OCI-LY3 (cell line): ENCODE results near the gene CCDC24.
A peak's percentile ranks its signal among the peaks of the same experiment; 100 is the strongest.

ENCODE experiments used
- H2AFZ ChIP-seq: fragments of 200-600, 300-600 bp; shearing (Covaris generic); 2 replicates; pipeline ENCODE4 v1.6.0; 2014; ENCODE audit warnings: antibody characterized with exemption, low read depth, low read length
- H3K27ac ChIP-seq: fragments of 200-600, 300-600 bp; sonication (generic); 2 replicates; pipeline ENCODE4 v1.5.1; 2014; ENCODE audit warnings: mild to moderate bottlenecking, low read length, moderate library complexity, mixed read lengths
- H3K27me3 ChIP-seq: fragments of 200-600, 300-600 bp; sonication (generic); 2 replicates; pipeline ENCODE4 v1.6.1; 2014; ENCODE audit warnings: low read depth, low read length, mixed read lengths
- H3K36me3 ChIP-seq: fragments of 200-600, 300-600 bp; sonication (generic); replicated peaks from 2 replicates; pipeline ENCODE3; 2014; ENCODE audit warnings: low read depth, low read length, mixed read lengths
- H3K4me1 ChIP-seq: fragments of 300-600, 200-600 bp; sonication (generic); 2 replicates; pipeline ENCODE4 v1.6.1; 2014; ENCODE audit warnings: low read length, mixed read lengths
- H3K4me2 ChIP-seq: fragments of 200-600, 300-600 bp; sonication (generic); 2 replicates; pipeline ENCODE4 v1.6.1; 2014; ENCODE audit warnings: low read length, mixed read lengths
- H3K4me3 ChIP-seq: fragments of 300-600, 200-600 bp; sonication (generic); 2 replicates; pipeline ENCODE4 v1.5.1; 2014; ENCODE audit warnings: antibody characterized with exemption, mild to moderate bottlenecking, low read length, moderate library complexity
- H3K79me2 ChIP-seq: fragments of 300-600, 200-600 bp; shearing (Covaris generic); 2 replicates; pipeline ENCODE4 v1.6.1; 2014; ENCODE audit warnings: mild to moderate bottlenecking, low read length, mixed read lengths
- H3K9ac ChIP-seq: fragments of 300-600, 200-600 bp; shearing (Covaris generic); 2 replicates; pipeline ENCODE4 v1.6.0; 2014; ENCODE audit warnings: mild to moderate bottlenecking, low read length, moderate library complexity
- H3K9me3 ChIP-seq: fragments of 200-600, 300-600 bp; shearing (Covaris generic); 2 replicates; pipeline ENCODE4 v1.6.1; 2014; ENCODE audit warnings: low read length, mixed read lengths; ENCODE audit not compliant: insufficient read depth
- H4K20me1 ChIP-seq: fragments of 200-600, 300-600 bp; sonication (generic); 2 replicates; pipeline ENCODE4 v1.6.1; 2016; ENCODE audit warnings: low read length, mixed read lengths; ENCODE audit not compliant: insufficient read depth
- CTCF ChIP-seq: fragments of 200-600, 300-600 bp; sonication (generic); IDR thresholded peaks from 2 replicates; pipeline ENCODE4 v1.5.1; 2014; ENCODE audit warnings: antibody characterized with exemption, low read length, low read depth
- EZH2phosphoT487 ChIP-seq: fragments of 200-600 bp; shearing (Covaris generic); IDR thresholded peaks from 2 replicates; pipeline ENCODE4 v1.6.1; 2018; ENCODE audit warnings: antibody characterized with exemption, mixed run types, low read depth

Gene CCDC24

DNA sequence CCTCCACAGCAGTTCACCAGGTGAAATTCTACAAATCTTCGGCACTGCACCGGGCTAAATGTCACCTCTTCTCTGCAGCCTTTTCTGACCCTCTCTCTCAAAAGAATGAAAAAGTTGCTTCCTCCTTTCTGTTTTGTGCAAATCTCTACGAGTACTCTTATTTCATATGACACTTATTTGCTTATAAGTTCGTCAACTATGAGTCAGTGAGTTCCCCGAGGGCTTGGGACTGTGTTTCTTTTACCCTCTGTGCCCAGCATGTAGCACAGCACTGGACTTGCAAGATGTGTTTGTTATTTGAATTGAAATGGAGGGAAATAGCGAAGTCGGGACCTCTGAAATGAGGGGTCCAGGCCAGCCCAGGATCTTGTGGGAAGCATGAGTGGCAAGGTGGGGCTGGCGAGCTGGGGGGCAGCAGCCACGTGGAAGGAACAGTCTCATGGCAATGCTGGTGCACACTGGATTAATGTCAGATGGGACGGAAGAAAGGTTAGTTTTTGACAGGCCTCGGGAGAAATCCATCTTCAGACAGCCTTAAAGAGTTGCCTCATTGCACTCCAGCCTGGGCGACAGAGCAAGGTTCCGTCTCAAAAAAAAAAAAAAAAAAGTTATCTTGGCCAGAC, 33.6 kb downstream of the CCDC24 start:
- TF ChIP-seq EZH2phosphoT487 = no peak
- no peak for TF ChIP-seq CTCF
- Histone ChIP-seq H3K4me1 (peaks cover 20% of the 10 kb centered on the region), H3K27me3 (no peaks in the 10 kb centered on the region), H3K79me2 (no peaks in the 10 kb centered on the region), H3K36me3 (no peaks in the 10 kb centered on the region), H3K4me2 (peak overlapping the region; percentile 78), H4K20me1 (no peaks in the 10 kb centered on the region), H2AFZ (peak overlapping the region; percentile 74; the same call in 1 of the 2 replicates), H3K4me3 (peak overlapping the region; percentile 51; the same call in 1 of the 2 replicates), H3K9ac (peak overlapping the region; percentile 6; the same call in 1 of the 2 replicates), H3K27ac (peak overlapping the region; percentile 32; the same call in 1 of the 2 replicates), H3K9me3 (no peaks in the 10 kb centered on the region)

GRCh38 chr1:44025816-44026215, 34.4 kb downstream of the CCDC24 start:
- Histone ChIP-seq H3K9ac (no peak overlapping the region), H3K9me3 (no peaks in the 10 kb centered on the region), H2AFZ (no peak overlapping the region), H3K4me1 (peaks cover 20% of the 10 kb centered on the region), H3K79me2 (no peaks in the 10 kb centered on the region), H3K27ac (no peak overlapping the region), H3K4me3 (no peak overlapping the region), H3K36me3 (no peaks in the 10 kb centered on the region), H3K4me2 (no peak overlapping the region), H4K20me1 (no peaks in the 10 kb centered on the region), H3K27me3 (no peaks in the 10 kb centered on the region)
- TF ChIP-seq CTCF (no peak), EZH2phosphoT487 (no peak)

DNA sequence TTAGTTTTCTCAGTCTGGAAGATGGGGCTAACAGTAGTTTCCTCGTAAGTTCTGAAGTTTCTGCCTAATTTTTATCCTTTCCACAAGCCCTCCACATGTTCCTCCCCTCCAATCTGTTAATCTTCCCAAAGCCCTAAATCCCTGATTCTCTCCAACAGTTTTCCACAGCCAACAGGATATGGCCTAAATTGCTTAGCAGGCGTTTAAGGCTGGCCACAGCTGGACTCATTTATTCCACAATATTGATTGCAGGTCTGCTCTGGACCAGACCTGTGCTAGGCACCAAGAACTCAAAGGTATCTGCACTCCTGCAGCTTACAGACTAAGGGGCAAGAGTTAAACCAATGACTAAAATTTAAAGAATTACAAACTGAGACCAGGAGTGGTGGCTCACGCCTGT, 35.9 kb downstream of the CCDC24 start:
- no peak overlapping the region for H3K27ac ChIP-seq
- H3K36me3 ChIP-seq = no peaks in the 10 kb centered on the region
- H3K4me3 ChIP-seq = no peak overlapping the region
- H2AFZ ChIP-seq = no peak overlapping the region
- no peaks in the 10 kb centered on the region for H3K79me2 ChIP-seq
- H3K4me1 ChIP-seq = peaks cover 26% of the 10 kb centered on the region
- H4K20me1 ChIP-seq = no peaks in the 10 kb centered on the region
- no peak for TF ChIP-seq CTCF
- no peaks in the 10 kb centered on the region for H3K27me3 ChIP-seq
- H3K4me2 ChIP-seq = no peak overlapping the region
- H3K9ac ChIP-seq = no peak overlapping the region
- H3K9me3 ChIP-seq = no peaks in the 10 kb centered on the region

GRCh38 chr1:44029260-44029910, 38.0 kb downstream of the CCDC24 start:
- Histone ChIP-seq H2AFZ (peak overlapping the region; percentile 39), H3K4me2 (peak overlapping the region; percentile 92), H3K27ac (peak overlapping the region; percentile 71), H3K36me3 (no peaks in the 10 kb centered on the region), H3K4me1 (peaks cover 25% of the 10 kb centered on the region), H3K27me3 (no peaks in the 10 kb centered on the region), H3K9ac (peak overlapping the region; percentile 91), H4K20me1 (no peaks in the 10 kb centered on the region), H3K9me3 (no peaks in the 10 kb centered on the region), H3K4me3 (peak overlapping the region; percentile 99), H3K79me2 (no peaks in the 10 kb centered on the region)
- TF ChIP-seq CTCF (no peak), EZH2phosphoT487 (no peak)
